ENCODE measurements around the gene INPP5D. TPM values are rescaled to one million over a fixed set of nuclear protein-coding genes. Genes with fewer than 3 reads are reported as not detected.

Gene INPP5D
- total RNA-seq, 1 donor from 2014 or later: 79.2 TPM

GRCh38 chr2:233081731-233082221 is 21.6 kb downstream of the INPP5D start:
- Mint-ChIP-seq H3K27ac (ENCODE audit: unreplicated experiment) (peak overlapping the region; percentile 100), H3K9me3 (ENCODE audit: unreplicated experiment) (no peaks in the 10 kb centered on the region), H3K4me1 (ENCODE audit: unreplicated experiment) (peaks cover 79% of the 10 kb centered on the region), H3K36me3 (ENCODE audit: low read depth, unreplicated experiment) (peaks cover 45% of the 10 kb centered on the region), H3K27me3 (ENCODE audit: unreplicated experiment) (peaks cover 9% of the 10 kb centered on the region), H3K4me3 (ENCODE audit: unreplicated experiment) (no peak overlapping the region)
- no peak for DNase-seq (ENCODE audit: low spot score)
- TF ChIP-seq, protein P1, sequence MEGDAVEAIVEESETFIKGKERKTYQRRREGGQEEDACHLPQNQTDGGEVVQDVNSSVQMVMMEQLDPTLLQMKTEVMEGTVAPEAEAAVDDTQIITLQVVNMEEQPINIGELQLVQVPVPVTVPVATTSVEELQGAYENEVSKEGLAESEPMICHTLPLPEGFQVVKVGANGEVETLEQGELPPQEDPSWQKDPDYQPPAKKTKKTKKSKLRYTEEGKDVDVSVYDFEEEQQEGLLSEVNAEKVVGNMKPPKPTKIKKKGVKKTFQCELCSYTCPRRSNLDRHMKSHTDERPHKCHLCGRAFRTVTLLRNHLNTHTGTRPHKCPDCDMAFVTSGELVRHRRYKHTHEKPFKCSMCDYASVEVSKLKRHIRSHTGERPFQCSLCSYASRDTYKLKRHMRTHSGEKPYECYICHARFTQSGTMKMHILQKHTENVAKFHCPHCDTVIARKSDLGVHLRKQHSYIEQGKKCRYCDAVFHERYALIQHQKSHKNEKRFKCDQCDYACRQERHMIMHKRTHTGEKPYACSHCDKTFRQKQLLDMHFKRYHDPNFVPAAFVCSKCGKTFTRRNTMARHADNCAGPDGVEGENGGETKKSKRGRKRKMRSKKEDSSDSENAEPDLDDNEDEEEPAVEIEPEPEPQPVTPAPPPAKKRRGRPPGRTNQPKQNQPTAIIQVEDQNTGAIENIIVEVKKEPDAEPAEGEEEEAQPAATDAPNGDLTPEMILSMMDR (IDR thresholded peaks at IDR 0.05; ENCODE audit: unreplicated experiment): no peak

DNA sequence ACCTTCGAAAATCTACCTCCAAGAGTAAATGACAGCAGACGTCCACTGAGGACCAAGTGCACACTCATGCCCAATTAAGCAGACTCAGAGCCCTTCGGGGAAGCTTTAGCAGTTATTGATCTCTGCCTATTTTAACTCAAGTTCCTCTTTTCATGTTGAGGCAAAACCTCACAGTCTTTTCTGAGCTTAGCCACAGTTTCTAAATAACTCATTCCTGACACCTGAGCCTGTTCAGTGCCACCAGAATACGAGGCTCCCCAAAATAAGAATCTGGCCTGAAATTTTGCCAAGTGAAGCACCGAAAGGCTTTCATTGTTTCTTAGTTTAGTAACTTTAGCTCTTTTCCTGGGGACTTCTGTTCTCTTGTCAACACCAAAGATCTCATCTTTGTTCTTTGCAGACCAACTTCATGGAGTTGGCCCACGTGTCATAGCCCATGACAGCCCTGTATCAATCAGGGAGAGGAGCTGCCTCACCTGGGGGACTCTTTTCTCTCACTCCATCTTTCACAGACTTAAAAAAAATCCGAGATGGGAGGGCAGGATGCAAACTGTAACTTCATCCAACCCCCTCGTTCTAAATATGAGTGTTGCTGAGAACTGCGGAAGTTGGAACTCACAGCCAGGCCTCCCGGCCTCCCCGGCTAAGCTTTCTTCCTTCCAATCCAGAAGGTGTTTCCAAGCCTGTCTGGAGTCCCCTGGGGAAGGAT is 22.2 kb downstream of the INPP5D start:
- Mint-ChIP-seq H3K9me3 (ENCODE audit: unreplicated experiment) (no peaks in the 10 kb centered on the region), H3K27ac (ENCODE audit: unreplicated experiment) (peak overlapping the region; percentile 100), H3K27me3 (ENCODE audit: unreplicated experiment) (peaks cover 10% of the 10 kb centered on the region), H3K4me3 (ENCODE audit: unreplicated experiment) (no peak overlapping the region), H3K4me1 (ENCODE audit: unreplicated experiment) (peaks cover 82% of the 10 kb centered on the region), H3K36me3 (ENCODE audit: low read depth, unreplicated experiment) (peaks cover 44% of the 10 kb centered on the region)
- DNase-seq (ENCODE audit: low spot score): no peak
- TF ChIP-seq, protein P1 (IDR thresholded peaks at IDR 0.05; ENCODE audit: unreplicated experiment): no peak

DNA sequence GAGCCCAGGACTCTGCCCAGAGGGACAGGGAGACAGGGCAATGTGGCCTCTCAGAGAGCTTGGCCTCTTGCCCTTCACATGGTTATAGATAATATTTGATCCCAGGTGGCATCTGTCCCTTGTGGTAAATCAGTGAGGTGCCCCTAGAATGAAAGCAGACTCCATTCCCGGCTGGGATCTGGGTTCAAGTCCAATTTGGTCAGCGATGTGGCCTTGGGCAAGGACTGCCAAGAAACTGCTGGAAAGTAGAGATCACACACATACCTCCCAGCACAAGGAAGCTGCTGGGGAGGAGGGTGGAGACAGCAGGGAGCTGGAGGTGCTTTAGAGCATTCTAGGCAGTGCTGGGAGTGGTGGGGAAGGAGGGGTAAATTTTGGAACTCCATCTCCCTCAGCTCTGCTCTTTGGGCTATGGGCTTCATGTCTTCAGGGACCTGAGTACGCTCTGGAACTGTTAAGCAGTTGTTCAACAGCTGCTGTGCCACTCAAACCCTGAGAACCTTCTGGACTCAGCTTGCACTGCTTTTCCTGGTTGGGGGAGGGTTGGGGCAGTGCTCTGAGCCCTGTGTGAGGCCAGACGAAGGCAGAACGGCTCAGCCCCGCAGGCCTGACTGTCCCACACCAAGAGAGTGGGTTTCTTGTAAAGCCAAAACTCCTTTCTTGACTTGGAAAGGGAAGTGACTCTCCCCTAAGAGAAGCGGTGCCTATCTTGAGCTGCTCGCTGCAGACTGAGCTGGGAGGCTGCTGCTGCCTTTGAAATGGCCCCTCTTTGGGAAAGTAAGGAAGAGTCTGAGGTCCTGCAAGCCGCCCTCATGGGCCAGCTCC is 23.0 kb downstream of the INPP5D start:
- Mint-ChIP-seq H3K4me1 (ENCODE audit: unreplicated experiment) (peaks cover 80% of the 10 kb centered on the region), H3K27me3 (ENCODE audit: unreplicated experiment) (peaks cover 10% of the 10 kb centered on the region), H3K27ac (ENCODE audit: unreplicated experiment) (peak overlapping the region; percentile 100), H3K9me3 (ENCODE audit: unreplicated experiment) (no peaks in the 10 kb centered on the region), H3K4me3 (ENCODE audit: unreplicated experiment) (no peak overlapping the region), H3K36me3 (ENCODE audit: low read depth, unreplicated experiment) (peaks cover 50% of the 10 kb centered on the region)
- TF ChIP-seq, protein P1 (IDR thresholded peaks at IDR 0.05; ENCODE audit: unreplicated experiment): no peak
- no peak for DNase-seq (ENCODE audit: low spot score)

DNA sequence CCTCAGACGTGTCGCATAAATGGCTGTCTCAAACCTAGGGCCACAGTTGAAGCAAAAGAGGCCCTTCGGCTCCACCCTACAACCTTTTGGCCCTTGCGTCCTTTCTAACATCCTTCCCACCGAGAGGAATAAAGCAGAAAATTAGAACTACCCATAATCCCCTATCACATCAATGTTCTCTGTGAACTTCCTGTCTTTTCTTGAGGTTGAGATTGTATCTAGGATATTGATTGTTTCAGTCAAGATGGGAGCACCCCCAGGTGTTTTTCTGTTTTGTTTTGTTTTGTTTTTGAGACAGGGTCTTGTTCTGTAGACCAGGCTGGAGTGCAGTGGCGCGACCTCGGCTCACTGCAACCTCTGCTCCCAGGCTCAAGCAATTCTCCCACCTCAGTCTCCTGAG is 23.6 kb downstream of the INPP5D start:
- peak overlapping the region; percentile 65 for H3K4me3 Mint-ChIP-seq (ENCODE audit: unreplicated experiment)
- peaks cover 81% of the 10 kb centered on the region for H3K4me1 Mint-ChIP-seq (ENCODE audit: unreplicated experiment)
- peaks cover 10% of the 10 kb centered on the region for H3K27me3 Mint-ChIP-seq (ENCODE audit: unreplicated experiment)
- peak overlapping the region; percentile 100 for H3K27ac Mint-ChIP-seq (ENCODE audit: unreplicated experiment)
- TF ChIP-seq, protein P1 (IDR thresholded peaks at IDR 0.05; ENCODE audit: unreplicated experiment): no peak
- DNase-seq (ENCODE audit: low spot score): no peak
- no peaks in the 10 kb centered on the region for H3K9me3 Mint-ChIP-seq (ENCODE audit: unreplicated experiment)
- H3K36me3 Mint-ChIP-seq (ENCODE audit: low read depth, unreplicated experiment): peaks cover 56% of the 10 kb centered on the region

All from endothelial cell (in vitro differentiated cells).